Testis (tissue), 2 donors: ENCODE data around the gene NFKB1.

Source experiments
- POLR2A ChIP-seq: fragments of 450-650 bp; IDR thresholded peaks from one replicate; pipeline ENCODE4 v1.6.1; 2017; ENCODE audit warnings: antibody characterized with exemption, mild to moderate bottlenecking, moderate library complexity
- TF ChIP-seq, protein P1 (sequence below), 3 experiments: fragments of 450-650 bp in 2 of 3; fragments of 200-600 bp in 1 of 3; sonication (generic) in 1 of 3; IDR thresholded peaks; one replicate each; pipeline ENCODE4 v1.5.1; 2016 to 2019; ENCODE audit warnings: antibody characterized with exemption in 3 of 3, mild to moderate bottlenecking in 2 of 3, moderate library complexity in 1 of 3

DNA sequence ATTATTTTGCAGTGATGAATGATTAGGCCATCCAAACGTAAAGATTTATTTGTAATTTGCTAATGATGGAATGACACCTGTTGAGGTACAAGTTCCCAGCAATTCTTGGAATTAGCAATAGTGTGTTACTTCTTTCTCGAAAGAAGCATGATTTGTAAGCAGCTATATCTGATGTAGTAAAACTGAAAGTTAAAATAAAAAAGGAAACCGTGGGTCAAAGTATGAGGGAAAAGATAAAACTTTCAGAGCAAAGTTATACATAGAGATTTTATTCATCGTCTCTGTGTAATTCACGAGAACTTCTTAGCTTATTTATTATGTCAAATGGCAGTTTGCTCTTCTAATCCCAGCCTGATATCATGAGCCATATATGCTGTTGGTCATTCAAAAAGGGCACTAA lies 59.0 kb downstream of the NFKB1 start:
- TF ChIP-seq, protein P1, sequence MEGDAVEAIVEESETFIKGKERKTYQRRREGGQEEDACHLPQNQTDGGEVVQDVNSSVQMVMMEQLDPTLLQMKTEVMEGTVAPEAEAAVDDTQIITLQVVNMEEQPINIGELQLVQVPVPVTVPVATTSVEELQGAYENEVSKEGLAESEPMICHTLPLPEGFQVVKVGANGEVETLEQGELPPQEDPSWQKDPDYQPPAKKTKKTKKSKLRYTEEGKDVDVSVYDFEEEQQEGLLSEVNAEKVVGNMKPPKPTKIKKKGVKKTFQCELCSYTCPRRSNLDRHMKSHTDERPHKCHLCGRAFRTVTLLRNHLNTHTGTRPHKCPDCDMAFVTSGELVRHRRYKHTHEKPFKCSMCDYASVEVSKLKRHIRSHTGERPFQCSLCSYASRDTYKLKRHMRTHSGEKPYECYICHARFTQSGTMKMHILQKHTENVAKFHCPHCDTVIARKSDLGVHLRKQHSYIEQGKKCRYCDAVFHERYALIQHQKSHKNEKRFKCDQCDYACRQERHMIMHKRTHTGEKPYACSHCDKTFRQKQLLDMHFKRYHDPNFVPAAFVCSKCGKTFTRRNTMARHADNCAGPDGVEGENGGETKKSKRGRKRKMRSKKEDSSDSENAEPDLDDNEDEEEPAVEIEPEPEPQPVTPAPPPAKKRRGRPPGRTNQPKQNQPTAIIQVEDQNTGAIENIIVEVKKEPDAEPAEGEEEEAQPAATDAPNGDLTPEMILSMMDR (IDR thresholded peaks at IDR 0.05) = no peak
- TF ChIP-seq POLR2A = no peak
